GM13976 (cell line): Measurements from ENCODE around the gene SENP6.
A peak's percentile ranks its signal among the peaks of the same experiment; 100 is the strongest.
"Not testable (repeated sequence)": the region's sequence is repeated elsewhere in the genome, so short reads cannot be mapped to it uniquely, and the experiment has no call there.

Experiments
- DNase-seq: peaks from one replicate; pipeline ENCODE4 v3.0.0; 2012; ENCODE audit warnings: low spot score
- in situ Hi-C: fragments of 300-500 bp; cut with MboI; formaldehyde crosslinking; loops from one replicate; pipeline ENCODE4 v1.12.0; 2022; ENCODE audit warnings: low sequenced_read_pairs, mixed read lengths, inconsistent platforms; ENCODE audit not compliant: unreplicated experiment
- TF ChIP-seq, protein P1 (sequence below): IDR thresholded peaks from 2 replicates; pipeline ENCODE4 v1.5.1; 2012; ENCODE audit warnings: borderline replicate concordance, mild to moderate bottlenecking; ENCODE audit not compliant: insufficient read depth; ENCODE audit errors: extremely low read depth, missing control alignments, control extremely low read depth

The SENP6 gene

DNA sequence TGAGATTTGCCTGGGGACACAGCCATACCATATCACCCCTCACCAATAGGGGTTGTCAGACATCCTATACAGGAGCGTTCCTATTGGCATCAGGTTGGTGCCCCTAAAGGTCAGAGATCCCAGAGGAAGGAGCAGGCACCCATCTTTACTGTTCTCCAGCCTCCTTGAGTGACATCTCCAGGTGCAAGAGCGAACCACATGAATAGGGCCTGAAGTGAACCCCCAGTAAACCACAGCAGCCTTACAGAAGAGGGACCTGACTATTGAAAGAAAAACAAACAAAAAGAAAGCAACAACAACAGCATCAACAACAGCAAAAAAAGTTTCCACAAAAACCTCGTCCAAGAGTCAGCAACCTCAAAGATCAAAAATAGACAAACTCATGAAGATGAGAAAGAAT lies 32.7 kb upstream of the SENP6 start:
- no peak for DNase-seq
- in situ Hi-C loops: no loop called here
- TF ChIP-seq, protein P1, sequence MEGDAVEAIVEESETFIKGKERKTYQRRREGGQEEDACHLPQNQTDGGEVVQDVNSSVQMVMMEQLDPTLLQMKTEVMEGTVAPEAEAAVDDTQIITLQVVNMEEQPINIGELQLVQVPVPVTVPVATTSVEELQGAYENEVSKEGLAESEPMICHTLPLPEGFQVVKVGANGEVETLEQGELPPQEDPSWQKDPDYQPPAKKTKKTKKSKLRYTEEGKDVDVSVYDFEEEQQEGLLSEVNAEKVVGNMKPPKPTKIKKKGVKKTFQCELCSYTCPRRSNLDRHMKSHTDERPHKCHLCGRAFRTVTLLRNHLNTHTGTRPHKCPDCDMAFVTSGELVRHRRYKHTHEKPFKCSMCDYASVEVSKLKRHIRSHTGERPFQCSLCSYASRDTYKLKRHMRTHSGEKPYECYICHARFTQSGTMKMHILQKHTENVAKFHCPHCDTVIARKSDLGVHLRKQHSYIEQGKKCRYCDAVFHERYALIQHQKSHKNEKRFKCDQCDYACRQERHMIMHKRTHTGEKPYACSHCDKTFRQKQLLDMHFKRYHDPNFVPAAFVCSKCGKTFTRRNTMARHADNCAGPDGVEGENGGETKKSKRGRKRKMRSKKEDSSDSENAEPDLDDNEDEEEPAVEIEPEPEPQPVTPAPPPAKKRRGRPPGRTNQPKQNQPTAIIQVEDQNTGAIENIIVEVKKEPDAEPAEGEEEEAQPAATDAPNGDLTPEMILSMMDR: no peak

DNA sequence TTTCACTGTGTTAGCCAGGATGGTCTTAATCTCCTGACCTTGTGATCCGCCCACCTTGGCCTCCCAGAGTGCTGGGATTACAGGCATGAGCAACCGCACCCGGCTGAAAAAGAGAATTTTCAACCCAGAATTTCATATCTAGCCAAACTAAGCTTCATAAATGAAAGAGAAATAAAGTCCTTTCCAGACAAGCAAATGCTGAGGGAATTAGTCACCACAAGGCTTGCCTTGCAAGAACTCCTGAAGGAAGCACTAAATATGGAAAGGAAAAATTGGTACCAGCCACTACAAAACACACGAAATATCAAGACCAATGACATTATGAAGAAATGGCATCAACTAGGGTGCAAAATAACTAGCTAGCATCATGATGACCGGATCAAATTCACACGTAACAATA lies 31.0 kb upstream of the SENP6 start:
- DNase-seq, in situ Hi-C loops: not testable (repeated sequence)

DNA sequence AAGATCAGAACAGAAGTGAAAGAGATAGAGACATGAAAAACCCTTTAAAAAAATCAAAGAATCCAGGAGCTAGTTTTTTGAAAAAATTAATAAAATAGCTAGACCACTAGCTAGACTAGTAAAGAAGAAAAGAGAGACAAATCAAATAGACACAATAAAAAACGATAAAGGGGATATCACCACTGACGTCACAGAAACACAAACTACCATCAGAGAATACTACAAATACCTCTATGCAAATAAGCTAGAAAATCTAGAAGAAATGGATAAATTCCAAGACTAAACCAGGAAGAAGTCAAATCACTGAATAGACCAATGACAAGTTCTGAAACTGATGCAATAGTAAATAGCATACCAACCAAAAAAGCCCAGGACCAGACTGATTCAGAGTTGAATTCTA lies 29.6 kb upstream of the SENP6 start:
- no peak for DNase-seq
- TF ChIP-seq, protein P1: no peak
- in situ Hi-C loops: no loop called here

DNA sequence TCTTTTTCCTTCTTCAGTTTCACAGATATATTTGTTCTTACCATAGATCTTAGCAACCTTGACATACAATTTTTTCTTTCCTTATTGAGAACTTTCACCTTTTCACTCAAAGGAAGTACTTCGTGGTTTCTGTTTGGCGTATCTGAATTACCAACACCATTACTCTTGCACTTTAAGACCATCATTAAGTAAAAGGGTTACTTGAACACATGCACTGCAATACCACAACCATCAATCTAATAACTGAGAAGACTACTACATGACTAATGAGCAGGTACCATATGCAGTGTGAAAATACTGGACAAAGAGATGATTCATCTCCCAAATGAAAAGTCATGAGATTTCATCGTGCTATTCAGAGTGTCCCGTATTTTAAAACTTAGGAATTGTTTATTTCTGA lies 21.7 kb upstream of the SENP6 start:
- in situ Hi-C loops: no loop called here
- DNase-seq: peak; percentile 16
- TF ChIP-seq, protein P1: no peak

DNA sequence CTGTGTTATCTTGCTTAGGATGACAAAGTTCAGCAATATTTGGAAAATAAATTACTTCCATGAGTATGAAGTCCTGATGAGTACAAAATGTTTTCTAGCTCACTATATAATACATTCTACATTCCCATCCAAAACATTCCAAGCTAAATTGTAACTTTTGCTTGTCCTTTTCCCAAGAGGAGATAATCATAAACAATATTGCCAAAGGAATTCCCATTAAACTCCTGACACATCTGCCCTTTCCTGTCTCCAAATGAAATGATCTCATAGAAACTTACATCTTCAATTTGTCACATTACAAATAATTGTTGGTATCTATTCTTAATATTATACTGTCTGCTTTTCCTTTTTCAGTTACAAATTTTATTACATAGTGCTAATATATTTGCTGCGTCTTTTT lies 20.4 kb upstream of the SENP6 start:
- no peak for DNase-seq
- TF ChIP-seq, protein P1: no peak
- in situ Hi-C loops: no loop called here

DNA sequence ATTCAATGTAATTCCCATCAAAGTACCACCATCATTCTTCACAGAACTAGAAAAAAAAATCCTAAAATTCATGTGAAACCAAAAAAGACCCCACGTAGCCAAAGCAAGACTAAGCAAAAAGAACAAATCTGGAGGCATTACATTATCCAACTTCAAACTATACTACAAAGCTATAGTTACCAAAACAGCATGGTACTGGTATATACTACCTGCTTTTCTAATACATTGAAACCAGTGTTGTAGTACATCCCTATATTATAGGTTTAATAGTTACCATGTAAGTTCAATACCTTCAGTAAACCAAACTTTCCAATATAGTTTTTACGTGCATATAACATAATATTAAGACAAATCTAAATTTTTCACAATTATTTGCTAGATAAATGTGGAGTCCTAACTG lies 17.1 kb upstream of the SENP6 start:
- DNase-seq, in situ Hi-C loops: not testable (repeated sequence)

DNA sequence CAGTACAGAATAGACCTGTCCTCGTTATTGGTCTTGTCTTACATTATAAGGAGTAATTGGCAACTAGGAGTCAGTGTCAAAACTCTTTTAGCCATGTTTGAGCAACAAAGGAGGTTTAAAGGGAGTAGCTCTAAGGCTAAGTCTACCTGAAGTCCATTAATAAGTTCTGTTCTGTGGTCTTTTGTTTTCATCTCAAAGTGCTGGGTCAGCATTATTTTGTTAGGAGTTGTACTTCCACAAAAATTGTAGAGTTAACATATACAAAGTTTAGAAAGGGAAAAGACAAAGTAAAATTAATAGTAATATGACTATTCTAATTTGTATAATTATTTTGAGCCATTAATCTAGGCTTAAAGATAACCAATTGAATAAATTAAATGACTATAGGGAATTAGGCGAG lies 12.7 kb upstream of the SENP6 start:
- DNase-seq: no peak
- in situ Hi-C loops: no loop called here
- TF ChIP-seq, protein P1: no peak

DNA sequence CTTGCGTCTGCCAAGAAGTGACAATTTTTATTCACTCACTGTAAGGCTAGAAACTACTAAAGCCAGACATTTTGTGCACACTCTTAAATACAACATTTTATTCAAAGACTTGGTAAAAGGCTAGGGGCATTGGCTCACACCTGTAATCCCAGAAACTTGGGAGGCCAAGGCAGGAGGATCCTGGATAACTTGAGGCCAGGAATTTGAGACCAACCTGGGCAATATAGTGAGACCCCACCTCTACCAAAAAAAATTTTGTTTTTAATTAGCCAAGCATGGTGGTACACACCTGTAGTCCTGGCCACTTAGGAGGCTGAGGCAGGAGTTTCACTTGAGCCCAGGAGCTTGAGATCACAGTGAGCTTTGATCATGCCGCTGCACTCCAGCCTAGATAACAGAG lies 11.3 kb upstream of the SENP6 start:
- TF ChIP-seq, protein P1: no peak
- DNase-seq: no peak
- in situ Hi-C loops: no loop called here

DNA sequence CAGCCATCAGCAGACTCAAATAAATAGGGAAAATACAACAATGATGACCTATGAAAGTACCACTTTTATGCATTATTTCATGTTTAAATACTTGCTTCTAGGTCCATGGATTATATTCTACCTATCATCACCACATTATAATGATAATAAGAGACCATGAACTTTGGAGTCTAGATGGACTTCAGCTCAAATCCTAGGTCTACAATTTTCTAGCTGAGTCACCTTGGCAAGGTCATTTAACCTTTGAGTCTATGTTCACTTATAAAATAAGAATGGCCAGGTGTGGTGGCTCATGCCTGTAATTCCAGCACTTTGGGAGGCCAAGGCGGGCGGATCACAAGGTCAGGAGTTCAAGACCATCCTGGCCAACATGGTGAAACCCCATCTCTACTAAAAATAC lies 5.3 kb upstream of the SENP6 start:
- DNase-seq, in situ Hi-C loops: not testable (repeated sequence)
